IMR-90 (cell line): ENCODE results near the gene CDX2. TPM values are rescaled to one million over a fixed set of nuclear protein-coding genes. Genes with fewer than 3 reads are reported as not detected.

ENCODE experiments used
- ATAC-seq: fragments of 200-7000 bp; cut with Tn5 transposase; 2 replicates; pipeline ENCODE4 v1.9.1; 2020; ENCODE audit warnings: low read depth, mild to moderate bottlenecking, moderate library complexity
- BruUV-seq: library from RNA; stranded (reverse); fragments of 400-500 nt; replicated peaks from 2 replicates; lab custom pipeline; 2021; lab: Mats Ljungman, UMichigan
- CTCF ChIA-PET: fragments of 300-600 bp; formaldehyde crosslinking; extraction: SDS; loops from one replicate; lab custom pipeline; 2021; ENCODE audit warnings: antibody characterized with exemption; lab: Yijun Ruan, JAX
- POLR2A ChIA-PET: fragments of 300-600 bp; sonication (Branson Sonifier 250); formaldehyde crosslinking; loops from one replicate; lab custom pipeline; 2022; ENCODE audit warnings: antibody characterized with exemption; ENCODE audit not compliant: unreplicated experiment; lab: Charles Lee
- DNase-seq: peaks from one replicate; pipeline ENCODE4 v3.0.0; 2013
- H2AFZ ChIP-seq: replicated peaks from 2 replicates; pipeline ENCODE3; 2013; ENCODE audit warnings: low read length, mild to moderate bottlenecking; ENCODE audit not compliant: poor library complexity
- H2AK5ac ChIP-seq: 2 replicates; pipeline ENCODE4 v1.6.1; 2013; ENCODE audit warnings: low read depth, low read length, inconsistent platforms
- H2AK9ac ChIP-seq: replicated peaks from 2 replicates; pipeline ENCODE3; 2013; ENCODE audit warnings: mild to moderate bottlenecking, low read depth, low read length, moderate library complexity; ENCODE audit not compliant: poor library complexity
- H2BK120ac ChIP-seq: 2 replicates; pipeline ENCODE4 v1.6.1; 2013; ENCODE audit warnings: low read depth, low read length, inconsistent platforms
- H2BK15ac ChIP-seq: 3 replicates; pipeline ENCODE4 v1.6.1; 2013; ENCODE audit warnings: low read depth, low read length, inconsistent platforms
- H2BK20ac ChIP-seq: 2 replicates; pipeline ENCODE4 v1.6.1; 2013; ENCODE audit warnings: low read depth, mild to moderate bottlenecking, inconsistent platforms, low read length, moderate library complexity
- H2BK5ac ChIP-seq: 2 replicates; pipeline ENCODE4 v1.6.1; 2013; ENCODE audit warnings: mild to moderate bottlenecking, low read depth, low read length, inconsistent platforms; ENCODE audit not compliant: poor library complexity, severe bottlenecking
- H3K14ac ChIP-seq: replicated peaks from 2 replicates; pipeline ENCODE4 v1.6.1; 2013; ENCODE audit warnings: low read depth, low read length, inconsistent platforms
- H3K18ac ChIP-seq: 2 replicates; pipeline ENCODE4 v1.6.1; 2013; ENCODE audit warnings: low read depth, low read length, control low read depth
- H3K23ac ChIP-seq: 2 replicates; pipeline ENCODE4 v1.6.1; 2013; ENCODE audit warnings: low read depth, low read length, inconsistent platforms
- H3K27ac ChIP-seq: 2 replicates; pipeline ENCODE4 v1.5.1; 2013; ENCODE audit warnings: mild to moderate bottlenecking, control low read depth, low read length; ENCODE audit not compliant: insufficient read depth
- H3K27me3 ChIP-seq: 2 replicates; pipeline ENCODE4 v1.6.1; 2013; ENCODE audit warnings: low read length; ENCODE audit not compliant: control insufficient read depth, insufficient read depth
- H3K36me3 ChIP-seq: 2 replicates; pipeline ENCODE4 v1.6.1; 2013; ENCODE audit warnings: low read length, mixed read lengths; ENCODE audit not compliant: control insufficient read depth, insufficient read depth
- H3K4ac ChIP-seq: 2 replicates; pipeline ENCODE4 v1.6.1; 2013; ENCODE audit warnings: low read depth, low read length, inconsistent platforms
- H3K4me1 ChIP-seq: 2 replicates; pipeline ENCODE4 v1.6.1; 2013; ENCODE audit warnings: low read length, mixed read lengths; ENCODE audit not compliant: control insufficient read depth, insufficient read depth
- H3K4me2 ChIP-seq: 2 replicates; pipeline ENCODE4 v1.6.1; 2013; ENCODE audit warnings: low read depth, mild to moderate bottlenecking, control low read depth, low read length, moderate library complexity
- H3K4me3 ChIP-seq: 2 replicates; pipeline ENCODE4 v1.5.1; 2013; ENCODE audit warnings: low read depth, mild to moderate bottlenecking, control low read depth, low read length, moderate library complexity; ENCODE audit not compliant: insufficient read depth
- H3K56ac ChIP-seq: 2 replicates; pipeline ENCODE4 v1.6.1; 2013; ENCODE audit warnings: low read length, inconsistent platforms; ENCODE audit not compliant: insufficient read depth; ENCODE audit errors: extremely low read depth
- H3K79me1 ChIP-seq, 2 experiments: 2 replicates each; pipeline ENCODE4 v1.6.1; 2013; ENCODE audit warnings: low read length in 2 of 2, inconsistent platforms in 1 of 2, low read depth in 1 of 2
- H3K9ac ChIP-seq: 2 replicates; pipeline ENCODE4 v1.6.1; 2013; ENCODE audit warnings: low read depth, low read length, control low read depth
- H3K9me1 ChIP-seq: 2 replicates; pipeline ENCODE4 v1.6.1; 2013; ENCODE audit warnings: low read length, inconsistent platforms; ENCODE audit not compliant: insufficient read depth
- H3K9me3 ChIP-seq: 2 replicates; pipeline ENCODE4 v1.6.1; 2013; ENCODE audit warnings: low read length; ENCODE audit not compliant: control insufficient read depth, insufficient read depth
- H4K20me1 ChIP-seq: 2 replicates; pipeline ENCODE4 v1.6.1; 2013; ENCODE audit warnings: low read length, inconsistent platforms; ENCODE audit not compliant: insufficient read depth
- H4K5ac ChIP-seq: 2 replicates; pipeline ENCODE4 v1.6.1; 2013; ENCODE audit warnings: mild to moderate bottlenecking, low read depth, low read length, control low read depth
- H4K8ac ChIP-seq, 2 experiments: 2 replicates each; pipeline ENCODE4 v1.6.1; 2013; ENCODE audit warnings: low read depth in 2 of 2, low read length in 2 of 2, control low read depth in 1 of 2, inconsistent platforms in 1 of 2
- H4K91ac ChIP-seq: 2 replicates; pipeline ENCODE4 v1.6.1; 2013; ENCODE audit warnings: low read depth, low read length, inconsistent platforms; ENCODE audit not compliant: insufficient read depth
- BHLHE40 ChIP-seq: fragments of 150-350 bp; IDR thresholded peaks from 2 replicates; pipeline ENCODE4 v1.6.1; 2016; ENCODE audit warnings: mild to moderate bottlenecking, low read depth, low read length
- CEBPB ChIP-seq: IDR thresholded peaks from 2 replicates; pipeline ENCODE4 v1.6.1; 2012; ENCODE audit warnings: low read depth, low read length, improper control_type of control experiment
- CHD1 ChIP-seq: IDR thresholded peaks from 2 replicates; pipeline ENCODE4 v1.6.1; 2012; ENCODE audit warnings: low read depth, low read length, improper control_type of control experiment
- FOS ChIP-seq: fragments of 150-350 bp; IDR thresholded peaks from 2 replicates; pipeline ENCODE4 v1.6.1; 2016; ENCODE audit warnings: low read depth, low read length
- MAFK ChIP-seq: IDR thresholded peaks from 2 replicates; pipeline ENCODE4 v1.6.1; 2012; ENCODE audit warnings: low read depth, low read length, improper control_type of control experiment
- MAZ ChIP-seq: IDR thresholded peaks from 2 replicates; pipeline ENCODE4 v1.6.1; 2012; ENCODE audit warnings: low read depth, mild to moderate bottlenecking, low read length, improper control_type of control experiment, moderate library complexity, borderline replicate concordance
- MXI1 ChIP-seq: IDR thresholded peaks from 2 replicates; pipeline ENCODE4 v1.6.1; 2012; ENCODE audit warnings: low read depth, mild to moderate bottlenecking, low read length, moderate library complexity, borderline replicate concordance
- NFE2L2 ChIP-seq: fragments of 150-350 bp; IDR thresholded peaks from 2 replicates; pipeline ENCODE4 v1.6.1; 2016; ENCODE audit warnings: low read depth, mild to moderate bottlenecking, low read length
- POLR2A ChIP-seq: IDR thresholded peaks from 2 replicates; pipeline ENCODE4 v1.6.1; 2012; ENCODE audit warnings: mild to moderate bottlenecking, low read depth, low read length
- RAD21 ChIP-seq: IDR thresholded peaks from 2 replicates; pipeline ENCODE4 v1.6.1; 2012; ENCODE audit warnings: low read length, improper control_type of control experiment
- RCOR1 ChIP-seq: IDR thresholded peaks from 2 replicates; pipeline ENCODE4 v1.6.1; 2012; ENCODE audit warnings: mild to moderate bottlenecking, low read length, improper control_type of control experiment; ENCODE audit not compliant: insufficient replicate concordance
- RFX5 ChIP-seq: IDR thresholded peaks from 2 replicates; pipeline ENCODE4 v1.8.0; 2012; ENCODE audit warnings: low read depth, mild to moderate bottlenecking, low read length, moderate library complexity
- SMC3 ChIP-seq: fragments of 150-350 bp; IDR thresholded peaks from 2 replicates; pipeline ENCODE4 v1.6.1; 2016; ENCODE audit warnings: low read depth, mild to moderate bottlenecking, antibody characterized with exemption, low read length, moderate library complexity
- USF2 ChIP-seq: fragments of 150-350 bp; IDR thresholded peaks from 2 replicates; pipeline ENCODE4 v1.6.1; 2017; ENCODE audit warnings: mild to moderate bottlenecking, antibody characterized with exemption, low read length, low read depth
- WGBS, 2 experiments: methylation state at CpG; one replicate each; pipeline versions ENCODE4 v1.1.5 to v1.1.7; 2013; ENCODE audit warnings: missing lambda C conversion rate in 2 of 2; ENCODE audit not compliant: insufficient read length in 1 of 2; ENCODE audit errors: extremely low coverage in 2 of 2; 5-methylcytosine and 5-hydroxymethylcytosine counted together
- dilution Hi-C: fragments of 300-500 bp; cut with HindIII; formaldehyde crosslinking; loops from one replicate; pipeline ENCODE4 v1.14.3; 2018; ENCODE audit warnings: low sequenced_read_pairs; ENCODE audit not compliant: unreplicated experiment
- in situ Hi-C: fragments of 300-500 bp; cut with MboI; formaldehyde crosslinking; loops from 3 replicates; pipeline ENCODE4 v1.14.3; 2019; ENCODE audit warnings: low sequenced_read_pairs, inconsistent platforms, mixed read lengths
- intact Hi-C: fragments of 100-400 bp; cut with micrococcal nuclease; formaldehyde crosslinking; loops from 2 replicates; pipeline ENCODE4 v1.10.0; 2022
- polyA plus RNA-seq, 3 experiments: library from polyadenylated mRNA; depleted of rRNA; stranded (reverse); fragments of >200 nt; gene quantifications; 2 replicates each; pipeline ENCODE4 v1.2.3, GENCODE V29; 2012; ENCODE audit warnings: low replicate concordance in 1 of 3
- total RNA-seq: library from RNA; depleted of rRNA; stranded (reverse); fragments of >200 nt; gene quantifications from 2 replicates; pipeline ENCODE4 v1.2.3, GENCODE V29; 2012
- TF ChIP-seq, protein P1 (sequence below): conservative IDR thresholded peaks from 2 replicates; pipeline ENCODE4 v1.5.1; 2012; ENCODE audit warnings: mild to moderate bottlenecking, low read depth, low read length, improper control_type of control experiment
- TF ChIP-seq, protein P2 (sequence below): fragments of 150-350 bp; IDR thresholded peaks from 2 replicates; pipeline ENCODE4 v1.6.1; 2016; ENCODE audit warnings: low read depth, mild to moderate bottlenecking, low read length, moderate library complexity, borderline replicate concordance

CDX2 gene
- total and polyA plus RNA-seq, 2 of the 4 experiments (the other 2 are of a cell fraction): not detected

GRCh38 chr13:27928353-27928804 is 40.7 kb downstream of the CDX2 start:
- H3K79me1 ChIP-seq: no peaks in the 10 kb centered on the region
- no peak for ATAC-seq
- no peak overlapping the region for H2BK120ac ChIP-seq
- no peak overlapping the region for H3K27ac ChIP-seq
- H3K14ac ChIP-seq: no peak overlapping the region
- no peak overlapping the region for H2AFZ ChIP-seq
- no peak overlapping the region for H3K4me2 ChIP-seq
- no peak overlapping the region for H3K56ac ChIP-seq
- H2BK15ac ChIP-seq: no peak overlapping the region
- POLR2A ChIA-PET: no interaction called here
- no peak overlapping the region for H4K8ac ChIP-seq
- no peak overlapping the region for H4K91ac ChIP-seq
- peaks cover 78% of the 10 kb centered on the region for H3K27me3 ChIP-seq
- 0% methylated on average over 12 of the region's 26 CpGs; no CpG with 5 or more reads in 1 of the 2 experiments for WGBS, 2 experiments
- H3K4me3 ChIP-seq: no peak overlapping the region
- no peak overlapping the region for H2BK5ac ChIP-seq
- DNase-seq: no peak
- H3K4me1 ChIP-seq: no peaks in the 10 kb centered on the region
- H2AK9ac ChIP-seq: no peak overlapping the region
- no peak overlapping the region for H2AK5ac ChIP-seq
- H3K9ac ChIP-seq: no peak overlapping the region
- no TSS peak for BruUV-seq
- H3K36me3 ChIP-seq: no peaks in the 10 kb centered on the region
- H4K5ac ChIP-seq: no peak overlapping the region
- H3K4ac ChIP-seq: no peak overlapping the region
- no peak overlapping the region for H3K23ac ChIP-seq
- H3K9me1 ChIP-seq: no peaks in the 10 kb centered on the region
- peaks cover 4% of the 10 kb centered on the region for H3K9me3 ChIP-seq
- H2BK20ac ChIP-seq: no peak overlapping the region
- CTCF ChIA-PET: no interaction called here
- H3K18ac ChIP-seq: no peak overlapping the region
- no peaks in the 10 kb centered on the region for H4K20me1 ChIP-seq
- dilution Hi-C loops: no loop called here
- intact Hi-C loops: no loop called here
- in situ Hi-C loops: no loop called here
- TF ChIP-seq USF2 (no peak), MAFK (no peak), MAZ (no peak), RCOR1 (no peak), POLR2A (no peak), RAD21 (no peak), BHLHE40 (no peak), CEBPB (no peak), RFX5 (no peak), CHD1 (no peak), FOS (no peak), SMC3 (no peak), MXI1 (no peak), NFE2L2 (no peak)
- TF ChIP-seq, protein P1, sequence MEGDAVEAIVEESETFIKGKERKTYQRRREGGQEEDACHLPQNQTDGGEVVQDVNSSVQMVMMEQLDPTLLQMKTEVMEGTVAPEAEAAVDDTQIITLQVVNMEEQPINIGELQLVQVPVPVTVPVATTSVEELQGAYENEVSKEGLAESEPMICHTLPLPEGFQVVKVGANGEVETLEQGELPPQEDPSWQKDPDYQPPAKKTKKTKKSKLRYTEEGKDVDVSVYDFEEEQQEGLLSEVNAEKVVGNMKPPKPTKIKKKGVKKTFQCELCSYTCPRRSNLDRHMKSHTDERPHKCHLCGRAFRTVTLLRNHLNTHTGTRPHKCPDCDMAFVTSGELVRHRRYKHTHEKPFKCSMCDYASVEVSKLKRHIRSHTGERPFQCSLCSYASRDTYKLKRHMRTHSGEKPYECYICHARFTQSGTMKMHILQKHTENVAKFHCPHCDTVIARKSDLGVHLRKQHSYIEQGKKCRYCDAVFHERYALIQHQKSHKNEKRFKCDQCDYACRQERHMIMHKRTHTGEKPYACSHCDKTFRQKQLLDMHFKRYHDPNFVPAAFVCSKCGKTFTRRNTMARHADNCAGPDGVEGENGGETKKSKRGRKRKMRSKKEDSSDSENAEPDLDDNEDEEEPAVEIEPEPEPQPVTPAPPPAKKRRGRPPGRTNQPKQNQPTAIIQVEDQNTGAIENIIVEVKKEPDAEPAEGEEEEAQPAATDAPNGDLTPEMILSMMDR: no peak
- TF ChIP-seq, protein P2, sequence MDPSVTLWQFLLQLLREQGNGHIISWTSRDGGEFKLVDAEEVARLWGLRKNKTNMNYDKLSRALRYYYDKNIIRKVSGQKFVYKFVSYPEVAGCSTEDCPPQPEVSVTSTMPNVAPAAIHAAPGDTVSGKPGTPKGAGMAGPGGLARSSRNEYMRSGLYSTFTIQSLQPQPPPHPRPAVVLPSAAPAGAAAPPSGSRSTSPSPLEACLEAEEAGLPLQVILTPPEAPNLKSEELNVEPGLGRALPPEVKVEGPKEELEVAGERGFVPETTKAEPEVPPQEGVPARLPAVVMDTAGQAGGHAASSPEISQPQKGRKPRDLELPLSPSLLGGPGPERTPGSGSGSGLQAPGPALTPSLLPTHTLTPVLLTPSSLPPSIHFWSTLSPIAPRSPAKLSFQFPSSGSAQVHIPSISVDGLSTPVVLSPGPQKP: no peak
